ENCODE data around the gene GNAQ.

DNA sequence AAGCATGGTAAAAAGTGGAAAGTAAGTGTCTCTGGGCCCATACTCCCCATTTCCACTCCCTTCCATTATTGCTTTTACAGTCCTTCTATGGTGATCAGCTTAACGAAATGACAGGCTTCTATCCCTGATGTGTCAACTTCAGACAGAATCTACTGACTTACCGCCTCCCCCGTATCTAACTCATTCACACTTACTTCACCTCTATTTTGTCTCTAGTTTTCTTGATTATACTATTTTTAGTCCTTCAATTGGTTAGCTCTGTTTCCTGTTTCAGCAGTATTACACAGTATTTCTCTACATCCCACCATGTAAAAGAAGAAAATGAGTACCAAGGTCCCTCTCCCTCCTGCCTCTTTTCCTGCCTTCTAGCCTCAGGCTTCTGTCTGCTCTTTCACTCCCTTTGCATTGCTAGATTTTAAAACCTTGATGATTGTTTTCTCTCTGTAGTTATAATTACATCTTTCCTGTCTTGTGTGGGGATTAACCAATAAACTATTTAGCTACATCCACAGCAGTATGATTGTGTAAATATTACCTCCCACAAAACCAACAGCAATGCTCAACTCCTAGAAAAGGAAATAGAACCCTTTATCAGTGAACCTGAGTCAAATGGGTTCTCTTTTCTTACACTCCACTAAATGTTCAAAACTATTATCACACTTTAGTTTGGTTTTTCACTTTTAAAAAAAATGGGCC is 53.4 kb downstream of the GNAQ start:
- TF ChIP-seq, protein P1, sequence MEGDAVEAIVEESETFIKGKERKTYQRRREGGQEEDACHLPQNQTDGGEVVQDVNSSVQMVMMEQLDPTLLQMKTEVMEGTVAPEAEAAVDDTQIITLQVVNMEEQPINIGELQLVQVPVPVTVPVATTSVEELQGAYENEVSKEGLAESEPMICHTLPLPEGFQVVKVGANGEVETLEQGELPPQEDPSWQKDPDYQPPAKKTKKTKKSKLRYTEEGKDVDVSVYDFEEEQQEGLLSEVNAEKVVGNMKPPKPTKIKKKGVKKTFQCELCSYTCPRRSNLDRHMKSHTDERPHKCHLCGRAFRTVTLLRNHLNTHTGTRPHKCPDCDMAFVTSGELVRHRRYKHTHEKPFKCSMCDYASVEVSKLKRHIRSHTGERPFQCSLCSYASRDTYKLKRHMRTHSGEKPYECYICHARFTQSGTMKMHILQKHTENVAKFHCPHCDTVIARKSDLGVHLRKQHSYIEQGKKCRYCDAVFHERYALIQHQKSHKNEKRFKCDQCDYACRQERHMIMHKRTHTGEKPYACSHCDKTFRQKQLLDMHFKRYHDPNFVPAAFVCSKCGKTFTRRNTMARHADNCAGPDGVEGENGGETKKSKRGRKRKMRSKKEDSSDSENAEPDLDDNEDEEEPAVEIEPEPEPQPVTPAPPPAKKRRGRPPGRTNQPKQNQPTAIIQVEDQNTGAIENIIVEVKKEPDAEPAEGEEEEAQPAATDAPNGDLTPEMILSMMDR (IDR thresholded peaks at IDR 0.05; ENCODE audit: poor library complexity), result no peak
- TF ChIP-seq EZH2 (IDR thresholded peaks at IDR 0.05; ENCODE audit: borderline replicate concordance), result no peak
- TF ChIP-seq EZH2phosphoT487 (IDR thresholded peaks at IDR 0.05; ENCODE audit: low read depth, severe bottlenecking, unreplicated experiment), result no peak
